HG02938 (cell line): ENCODE results near the gene KLHL7.
"Not testable (repeated sequence)": the region's sequence is repeated elsewhere in the genome, so short reads cannot be mapped to it uniquely, and the experiment has no call there.

ENCODE experiments used
- ATAC-seq: cut with Tn5 transposase; IDR thresholded peaks from one replicate; pipeline ENCODE4 v1.9.1; 2021; ENCODE audit warnings: mild to moderate bottlenecking, moderate library complexity; ENCODE audit not compliant: unreplicated experiment

Gene KLHL7

DNA sequence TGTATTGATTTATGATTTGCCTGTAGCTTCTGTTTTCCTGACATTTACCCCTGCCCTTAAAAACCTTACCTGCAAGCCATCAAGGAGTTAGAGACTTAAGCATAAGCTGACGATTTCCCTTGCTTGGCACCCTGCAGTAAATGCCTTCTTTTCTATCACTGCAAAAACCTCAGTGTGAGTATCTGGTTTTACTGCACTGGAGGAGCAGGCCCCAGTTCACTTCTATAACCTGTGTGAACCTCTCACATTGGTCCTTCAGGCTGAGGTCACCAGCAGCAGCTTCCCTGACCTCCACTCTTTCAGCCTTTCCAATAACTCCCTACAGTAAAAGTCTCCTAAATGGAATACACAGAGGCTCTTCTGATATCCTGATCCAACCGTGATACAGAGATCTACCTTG is 106.8 kb downstream of the KLHL7 start:
- no peak for ATAC-seq

DNA sequence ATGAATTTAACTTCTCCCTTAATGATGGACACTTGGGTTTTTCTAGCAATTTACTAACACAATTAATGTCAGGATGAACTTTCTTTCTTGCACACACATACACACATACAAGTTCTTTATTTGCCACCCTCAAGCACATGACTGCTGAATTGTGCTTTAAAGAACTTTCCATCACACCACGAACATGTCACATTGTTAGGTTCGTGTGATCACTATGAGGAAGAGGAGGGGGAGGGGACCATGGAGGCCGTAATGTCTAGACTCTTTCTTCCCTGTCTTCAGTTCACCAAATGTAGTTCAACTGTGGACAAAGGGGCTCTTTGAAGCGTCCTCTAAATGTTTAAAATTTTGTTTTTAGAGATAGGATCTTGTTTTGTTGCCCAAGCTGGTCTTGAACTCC is 107.3 kb downstream of the KLHL7 start:
- no peak for ATAC-seq

DNA sequence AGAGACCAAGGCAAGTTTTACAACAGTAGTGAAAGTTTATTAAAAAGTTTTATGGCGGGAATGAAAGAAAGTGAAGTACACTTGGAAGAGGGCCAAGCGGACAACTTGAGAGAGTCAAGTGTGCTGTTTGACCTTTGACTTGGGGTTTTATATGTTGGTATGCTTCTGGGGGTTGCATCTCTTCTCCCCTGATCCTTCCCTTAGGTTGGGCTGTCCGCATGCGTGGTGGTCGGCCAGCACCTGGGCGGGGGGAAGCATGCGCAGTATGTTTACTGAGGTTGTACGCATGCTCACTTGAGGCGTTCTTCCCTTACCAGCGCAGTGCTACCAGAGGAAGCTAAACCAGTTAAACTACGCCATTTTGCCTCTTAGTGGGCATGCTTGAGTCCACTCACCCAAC is 108.2 kb downstream of the KLHL7 start:
- ATAC-seq: no peak

GRCh38 chr7:23214423-23214822 is 108.8 kb downstream of the KLHL7 start:
- ATAC-seq: no peak

DNA sequence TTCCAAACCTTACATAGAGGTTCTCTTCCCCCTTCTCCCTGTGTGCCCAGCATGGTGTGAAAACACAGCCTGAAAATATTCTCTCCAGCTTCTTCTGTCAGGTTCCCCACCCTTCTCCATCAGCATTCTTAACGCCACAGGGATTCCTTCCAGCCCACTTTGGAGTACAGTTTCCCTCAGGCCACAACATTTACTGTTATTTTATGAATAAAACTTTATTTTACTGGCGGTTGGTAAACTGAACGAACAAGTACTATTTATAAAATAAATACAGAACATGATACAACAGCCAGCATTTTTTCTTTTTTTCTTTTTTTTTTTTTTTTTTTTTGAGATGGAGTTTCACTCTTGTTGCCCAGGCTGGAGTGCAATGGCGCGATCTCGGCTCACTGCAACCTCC is 109.4 kb downstream of the KLHL7 start:
- ATAC-seq: no peak

GRCh38 chr7:23216021-23216420 is 110.4 kb downstream of the KLHL7 start:
- no peak for ATAC-seq

GRCh38 chr7:23218196-23218595 is 112.6 kb downstream of the KLHL7 start:
- ATAC-seq: no peak

DNA sequence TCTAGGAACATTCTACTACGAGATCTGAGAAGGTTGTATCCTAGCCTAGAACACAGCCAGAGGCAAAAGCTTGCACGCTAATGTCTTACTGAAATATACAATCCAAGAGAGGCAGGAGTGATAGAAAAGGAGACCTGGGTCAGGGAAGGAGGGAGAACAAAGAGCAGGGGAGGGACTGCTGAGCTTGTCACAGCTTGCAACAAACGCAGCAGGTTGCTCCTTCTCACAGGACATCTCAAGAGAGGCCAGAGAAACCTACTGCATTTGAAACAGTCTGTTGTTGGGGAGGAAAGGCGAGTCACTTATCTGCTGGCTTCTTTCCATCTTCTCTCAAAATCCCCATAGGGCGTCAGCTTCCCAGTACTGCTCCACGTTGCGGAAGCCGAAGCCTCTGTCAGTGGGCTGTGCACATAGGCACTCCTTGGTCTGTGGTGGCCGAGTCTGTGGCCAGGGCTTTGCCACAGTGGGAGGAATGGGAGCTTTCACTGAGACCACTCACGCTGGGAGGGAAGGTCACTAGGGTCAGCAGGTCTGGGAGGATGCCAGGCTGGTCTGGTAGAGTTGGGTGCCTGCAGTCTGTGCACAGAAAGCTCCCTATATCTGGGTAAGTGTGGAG is 115.2 kb downstream of the KLHL7 start:
- no peak for ATAC-seq

DNA sequence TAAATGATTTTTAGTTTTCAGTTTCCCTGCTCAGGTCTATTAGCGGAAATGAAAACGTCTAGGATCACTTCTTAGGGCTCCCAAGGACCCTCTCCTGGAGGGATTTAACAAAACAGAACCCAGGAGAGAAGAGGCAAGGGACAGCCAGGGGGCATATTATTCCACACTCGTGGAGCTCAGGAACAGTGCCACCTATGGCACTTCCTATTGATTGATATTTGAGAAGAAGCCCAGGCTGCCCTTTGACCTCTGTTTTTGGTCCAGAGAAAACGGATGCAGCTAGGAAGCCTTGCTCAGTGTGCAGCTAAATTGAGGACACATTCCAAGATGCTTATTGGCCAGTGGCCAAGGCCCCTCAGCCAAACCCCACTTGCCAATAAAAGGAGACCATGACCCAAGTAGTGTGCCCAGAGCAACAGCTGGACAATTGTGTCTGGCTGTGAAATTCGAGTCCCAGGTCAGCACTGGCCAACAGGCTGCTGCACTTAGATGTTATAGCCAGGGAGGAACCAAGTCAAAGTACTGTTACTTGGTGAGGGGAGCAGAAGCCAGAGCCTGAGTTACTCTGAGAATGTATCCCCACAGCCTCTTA is 117.0 kb downstream of the KLHL7 start:
- no peak for ATAC-seq

DNA sequence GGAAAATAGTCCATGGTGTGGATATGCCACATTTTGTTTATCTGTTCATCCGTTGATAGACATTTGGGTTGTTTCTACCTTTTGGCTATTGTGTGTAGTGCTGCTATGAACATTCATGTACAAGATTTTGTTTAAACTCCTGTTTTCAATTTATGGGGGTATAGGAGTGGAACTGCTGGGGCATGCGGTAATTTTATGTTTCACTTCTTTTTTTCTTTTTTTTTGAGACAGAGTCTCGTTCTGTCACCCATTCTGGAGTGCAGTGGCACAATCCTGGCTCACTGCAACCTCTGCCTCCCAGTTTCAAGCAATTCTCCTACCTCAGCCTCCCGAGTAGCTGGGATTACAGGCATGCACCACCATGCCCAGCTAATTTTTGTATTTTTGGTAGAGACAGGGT is 118.8 kb downstream of the KLHL7 start:
- ATAC-seq: not testable (repeated sequence)

- no peak for ATAC-seq
Observed at GRCh38 chr7:23226844-23227450, 121.4 kb downstream of the KLHL7 start.
